Vagina (tissue), 2 donors: ENCODE measurements around the gene CHCHD6.

Experiments used
- CTCF ChIP-seq, 3 experiments: fragments of 450-650 bp in 2 of 3; fragments of 200-600 bp in 1 of 3; sonication (generic) in 1 of 3; IDR thresholded peaks; one replicate each; pipeline ENCODE4 v1.5.1; 2017 to 2019; ENCODE audit warnings: antibody characterized with exemption in 3 of 3, mild to moderate bottlenecking in 2 of 3, moderate library complexity in 2 of 3
- POLR2AphosphoS5 ChIP-seq, 2 donors: sonication (generic); formaldehyde crosslinking; IDR thresholded peaks; one replicate each; pipeline ENCODE4 v1.9.0; 2017; ENCODE audit warnings: antibody characterized with exemption in 2 of 2, mild to moderate bottlenecking in 2 of 2, low read depth in 1 of 2; ENCODE audit not compliant: insufficient read depth in 1 of 2

- TF ChIP-seq CTCF (IDR thresholded peaks at IDR 0.05) (no peak), POLR2AphosphoS5 (IDR thresholded peaks at IDR 0.05; ENCODE audit: insufficient read depth in 1 of 2, low read depth in 1 of 2) (no peak)
Observed at GRCh38 chr3:126685021-126685420, 19.0 kb upstream of the CHCHD6 start.
